ENCODE results near the gene TUBB.
"Not testable (repeated sequence)": the region's sequence is repeated elsewhere in the genome, so short reads cannot be mapped to it uniquely, and the experiment has no call there.

TUBB gene

GRCh38 chr6:30741789-30742315 is 21.7 kb downstream of the TUBB start:
- DNase-seq = no peak

GRCh38 chr6:30742316-30743098 is 22.4 kb downstream of the TUBB start, which contains the start of gene FLOT1:
Gene FLOT1 (minus strand): TSS chr6:30742687. CDS start chr6:30742189, 498 bp downstream.
- peak; percentile 20 for DNase-seq

GRCh38 chr6:30743099-30744053 is 23.2 kb downstream of the TUBB start:
- no peak for DNase-seq

DNA sequence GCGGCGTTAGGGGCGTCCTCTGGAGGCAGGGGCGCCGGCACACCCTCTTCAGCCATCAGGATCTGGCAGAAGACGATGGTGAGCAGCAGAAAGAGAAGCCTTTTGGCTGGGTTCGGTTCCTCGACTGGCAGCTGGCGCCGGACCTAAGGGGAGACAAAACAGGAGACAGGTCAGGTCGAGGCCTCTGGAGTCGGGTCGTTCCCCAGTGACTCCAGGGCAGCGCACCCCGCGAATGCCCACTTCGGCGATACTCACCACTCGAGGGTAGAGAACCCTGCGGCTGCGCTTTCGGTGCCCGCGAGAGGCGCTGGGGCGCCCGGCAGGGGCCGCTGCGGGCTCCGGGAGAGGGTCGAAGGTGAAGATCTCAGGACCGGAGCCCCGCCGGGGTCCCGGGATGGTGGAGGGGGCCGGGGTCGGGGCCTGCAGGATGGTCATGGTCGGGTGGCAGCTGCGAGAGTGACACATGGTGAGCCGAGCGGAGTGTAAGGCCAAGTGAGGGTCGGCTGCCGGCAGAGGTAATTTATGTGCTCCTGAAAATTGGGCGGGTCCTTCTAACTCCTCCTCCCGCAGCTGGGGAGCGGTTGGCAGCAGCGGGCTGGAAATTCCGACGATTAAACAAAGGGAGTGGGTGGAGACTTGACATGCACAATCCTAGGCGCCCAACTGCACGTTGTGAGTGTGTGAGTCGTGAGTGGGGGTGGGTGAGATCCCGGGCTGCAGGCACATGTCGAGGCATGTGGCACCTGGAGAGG is 24.1 kb downstream of the TUBB start, which contains the start of gene IER3:
Gene IER3 (minus strand): TSS at position 494 of the 752 bp plus-strand sequence. CDS start 29 bp downstream, at position 465.
- no peak for DNase-seq

DNA sequence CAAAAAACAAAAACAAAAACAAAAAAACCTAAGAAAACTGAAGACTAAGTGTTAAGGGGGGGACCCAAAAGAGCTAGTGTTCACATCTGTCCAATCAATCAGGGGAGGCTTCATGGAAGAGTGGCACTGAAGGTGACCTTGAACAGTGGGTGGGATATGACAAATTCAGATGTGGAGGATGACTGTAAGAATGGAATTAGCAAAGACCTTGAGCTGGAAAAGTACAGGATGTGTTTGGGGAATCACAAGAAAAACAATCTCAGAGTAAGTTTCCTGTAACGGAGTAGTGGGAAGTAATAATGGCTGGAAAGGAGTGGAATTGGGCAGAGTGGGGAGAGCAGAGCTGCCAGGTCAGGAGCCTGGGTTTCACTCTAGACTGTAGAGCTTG is 27.1 kb downstream of the TUBB start:
- no peak for DNase-seq

GRCh38 chr6:30747902-30748769 is 28.0 kb downstream of the TUBB start:
- DNase-seq = no peak

DNA sequence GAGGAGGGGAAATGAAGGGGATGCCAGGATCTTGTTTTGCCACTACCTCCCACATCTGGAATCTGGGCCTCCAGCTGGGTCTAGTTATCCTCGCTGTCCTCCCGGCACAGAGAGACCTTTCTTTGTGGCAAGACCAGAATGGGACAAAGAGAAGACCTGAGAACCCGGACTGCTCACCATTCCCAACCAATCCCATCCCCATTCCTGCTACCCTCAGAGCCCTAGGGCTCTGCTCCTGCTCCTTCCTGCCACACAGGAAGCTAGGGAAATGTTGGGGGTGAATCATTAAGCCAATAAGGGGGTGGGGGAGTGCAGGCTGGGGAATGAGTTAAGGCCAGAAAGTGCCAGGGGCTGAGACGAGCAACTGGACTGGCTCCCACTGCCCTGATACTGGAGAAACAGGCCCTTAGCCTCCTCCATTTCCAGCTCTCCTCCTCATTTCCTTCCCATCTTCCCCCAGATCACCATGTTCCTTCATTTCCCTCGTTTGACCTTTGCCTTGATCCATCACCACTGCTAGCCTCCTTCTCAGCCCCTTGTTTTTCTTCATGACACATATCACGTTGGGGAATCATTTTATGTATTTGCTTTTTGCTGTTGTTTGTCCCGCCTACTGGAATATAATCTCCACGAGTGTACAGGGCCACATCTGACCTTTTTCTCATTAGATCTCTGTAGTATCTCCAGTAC is 28.8 kb downstream of the TUBB start:
- no peak for DNase-seq

GRCh38 chr6:30749554-30750378 is 29.6 kb downstream of the TUBB start:
- no peak for DNase-seq

- no peak for DNase-seq
These were observed 30.2 kb downstream of the TUBB start for GRCh38 chr6:30750379-30750668.

- DNase-seq = no peak
These were observed 32.2 kb downstream of the TUBB start for GRCh38 chr6:30752157-30752927.

GRCh38 chr6:30754631-30755030 is 34.5 kb downstream of the TUBB start:
- no peak for DNase-seq

DNA sequence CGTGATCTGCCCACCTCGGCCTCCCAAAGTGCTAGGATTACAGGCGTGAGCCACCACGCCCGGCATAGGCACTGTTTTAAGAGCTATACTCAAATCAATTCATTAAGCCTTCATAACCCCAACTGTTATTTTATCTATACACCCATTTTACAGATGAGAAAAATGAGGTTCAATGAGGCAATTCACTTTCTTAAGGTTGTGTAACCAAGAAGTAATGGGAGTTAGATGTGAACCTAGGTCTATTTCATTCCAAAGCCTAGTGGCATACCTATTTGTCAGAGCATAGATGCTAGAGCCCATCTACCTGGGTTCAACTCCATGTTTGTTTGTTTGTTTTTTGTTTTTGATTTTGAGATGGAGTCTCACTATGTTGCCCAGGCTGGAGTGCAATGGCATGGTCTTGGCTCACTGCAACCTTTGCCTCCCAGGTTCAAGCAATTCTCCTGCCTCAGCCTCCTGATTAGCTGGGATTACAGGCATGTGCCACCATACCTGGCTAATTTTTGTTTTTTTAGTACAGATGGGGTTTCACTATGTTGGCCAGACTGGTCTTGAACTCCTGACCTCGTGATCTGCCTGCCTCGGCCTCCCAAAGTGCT is 36.4 kb downstream of the TUBB start:
- not testable (repeated sequence) for DNase-seq

DNA sequence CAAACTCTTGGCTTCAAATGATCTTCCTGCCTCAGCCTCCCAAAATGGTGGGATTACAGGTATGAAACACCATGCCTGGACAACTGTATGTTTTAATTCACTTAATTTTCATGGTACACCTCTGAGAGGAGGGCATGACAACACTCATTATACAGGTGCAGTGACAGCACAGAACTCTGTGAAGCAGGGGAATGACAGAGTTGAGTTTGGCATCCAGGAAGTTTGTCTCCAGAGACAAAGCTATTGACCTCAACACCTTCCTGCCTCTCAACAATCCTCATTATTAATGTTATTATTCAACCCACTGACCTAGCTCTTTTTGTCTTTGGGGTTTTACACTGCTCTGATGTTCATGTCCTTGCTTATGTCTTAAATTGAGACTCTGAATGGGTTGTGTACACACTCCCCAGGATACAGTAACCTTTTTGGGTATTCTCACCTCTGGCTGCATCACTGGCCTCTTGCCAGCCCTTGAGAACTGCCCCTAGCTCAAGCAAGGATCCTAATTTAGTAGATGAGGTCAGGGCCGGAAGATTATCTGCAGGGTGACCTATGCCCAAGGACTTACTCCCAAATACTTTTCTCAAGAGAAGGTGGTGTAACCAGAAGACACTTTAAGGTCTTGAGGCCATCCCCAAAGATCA is 37.2 kb downstream of the TUBB start:
- no peak for DNase-seq

- DNase-seq = no peak
These were observed 39.6 kb downstream of the TUBB start for GRCh38 chr6:30759575-30760239.

DNA sequence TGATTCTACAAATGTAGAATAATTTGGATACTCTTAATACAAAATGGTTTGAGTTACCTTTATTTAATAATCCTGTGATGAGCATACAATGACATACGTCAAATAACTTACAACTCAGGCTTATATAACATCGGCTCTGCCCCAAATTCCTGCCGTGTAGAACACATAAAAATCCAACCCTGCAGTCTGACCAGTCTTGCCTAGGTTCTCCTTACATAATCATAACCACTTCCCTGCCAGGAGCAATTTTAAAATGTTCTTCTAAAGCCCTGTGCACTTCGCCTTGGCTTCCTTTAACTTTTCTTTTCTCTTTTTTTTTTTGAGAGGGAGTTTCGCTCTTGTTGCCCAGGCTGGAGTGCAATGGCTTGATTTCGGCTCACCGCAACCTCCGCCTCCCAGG is 40.4 kb downstream of the TUBB start:
- DNase-seq = no peak

DNA sequence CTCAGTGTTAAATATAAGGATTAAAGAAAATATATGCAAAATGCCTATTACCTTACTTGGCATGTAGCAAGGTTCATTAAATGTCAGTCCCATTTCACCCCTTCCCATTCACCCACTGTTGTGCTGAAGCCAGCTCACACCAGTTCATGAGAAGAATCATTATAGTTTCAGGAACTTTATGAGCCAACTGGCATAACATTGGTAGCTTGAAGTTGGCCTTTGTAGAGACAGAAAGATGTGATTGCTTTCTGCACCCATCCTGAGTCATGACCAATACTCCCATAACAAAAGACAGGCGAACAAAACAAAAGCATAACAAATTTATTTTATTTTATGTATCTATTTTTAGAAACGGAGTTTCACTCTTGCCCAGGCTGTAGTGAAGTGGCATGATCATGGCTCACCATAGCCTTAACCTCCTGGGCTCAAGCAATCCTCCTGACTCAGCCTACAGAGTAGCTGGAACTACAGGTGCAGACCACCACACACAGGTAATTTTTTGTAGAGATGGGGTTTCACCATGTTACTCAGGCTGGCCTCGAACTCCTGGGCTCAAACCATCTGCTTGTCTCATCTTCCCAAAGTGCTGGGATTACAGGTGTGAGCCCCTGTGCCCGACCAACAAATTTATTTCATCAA is 41.8 kb downstream of the TUBB start:
- no peak for DNase-seq

DNA sequence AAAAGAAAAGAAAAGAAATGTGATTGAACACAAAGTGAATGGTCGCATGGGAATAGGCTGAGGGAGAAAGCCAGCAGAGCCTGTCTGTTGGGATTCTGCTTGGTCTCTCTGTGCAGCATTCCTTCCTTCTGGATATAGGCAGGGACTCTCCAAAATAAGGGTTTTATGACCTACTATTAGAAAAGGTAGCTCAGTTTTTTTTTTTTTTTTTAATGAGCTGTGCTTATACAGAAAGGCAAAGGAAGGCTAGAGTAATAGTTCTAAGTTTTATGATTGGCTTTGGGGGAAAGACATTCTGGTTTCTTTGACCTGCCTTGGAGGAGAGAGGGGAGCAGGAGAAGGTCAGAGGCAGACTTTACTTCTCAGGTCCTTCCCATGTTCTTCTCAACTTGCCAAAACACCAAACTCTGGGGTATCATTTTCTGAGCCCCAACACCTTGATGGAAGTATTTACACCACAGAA is 43.0 kb downstream of the TUBB start:
- DNase-seq = no peak

All from SIG-M5 (cell line).